ENCODE data around the gene IFNE.

- TF ChIP-seq CTCF (IDR thresholded peaks at IDR 0.05) = no peak
- no peak for TF ChIP-seq POLR2A (IDR thresholded peaks at IDR 0.05)
Measured at GRCh38 chr9:21482213-21482612, at the start of gene IFNE.
